HG02852 (cell line): ENCODE measurements around the gene ERCC6.

Experiments
- ATAC-seq: cut with Tn5 transposase; IDR thresholded peaks from one replicate; pipeline ENCODE4 v1.9.1; 2021; ENCODE audit warnings: mild to moderate bottlenecking, moderate library complexity; ENCODE audit not compliant: unreplicated experiment

ERCC6 gene

DNA sequence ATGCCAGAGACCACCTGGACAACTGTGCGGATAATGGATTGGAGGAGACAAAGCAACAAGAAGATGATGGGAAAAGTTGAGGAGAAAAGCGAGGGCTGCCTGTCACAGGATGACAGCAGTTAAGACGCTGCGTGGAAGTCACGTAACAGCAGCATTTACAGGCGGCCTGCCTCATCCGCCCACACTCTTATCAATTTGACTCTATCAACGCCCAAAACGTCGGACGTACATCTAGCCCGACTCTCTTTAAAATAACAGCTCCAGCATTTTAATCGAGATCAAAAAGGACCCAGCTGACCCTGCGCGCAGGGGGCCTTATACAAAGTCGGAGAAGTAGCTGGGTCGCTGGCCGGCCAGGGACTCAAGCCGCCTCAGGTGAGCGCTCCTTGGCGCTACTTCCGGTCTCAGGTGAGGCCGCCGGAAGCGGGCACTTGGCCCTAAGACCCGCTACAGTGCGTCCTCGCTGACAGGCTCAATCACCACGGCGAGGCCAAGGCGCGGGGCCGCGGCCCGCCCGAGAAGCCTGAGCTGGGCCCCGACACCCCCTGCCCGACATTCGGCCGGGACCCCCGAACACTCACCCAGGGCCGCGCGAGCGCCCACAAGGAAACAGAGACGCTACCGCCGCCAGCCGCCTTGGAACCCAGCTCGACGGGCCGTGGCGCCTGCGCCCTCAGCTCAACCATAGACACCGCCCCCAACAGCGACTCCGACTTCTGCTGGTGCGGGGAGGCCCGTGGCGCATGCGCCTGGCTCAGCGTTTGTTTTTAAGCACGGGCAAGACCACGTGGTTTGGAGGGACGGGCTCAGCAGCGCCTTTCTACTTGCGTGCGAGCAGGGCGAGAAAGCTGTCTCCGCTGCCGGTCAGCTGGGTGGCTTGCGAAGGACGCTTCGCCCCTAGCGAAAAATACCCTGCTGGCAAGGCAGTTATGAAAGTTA is at the start of gene ERCC6:
ERCC6 (minus strand) TSS at position 741 of the 939 bp plus-strand sequence.
- peak; percentile 78 for ATAC-seq

DNA sequence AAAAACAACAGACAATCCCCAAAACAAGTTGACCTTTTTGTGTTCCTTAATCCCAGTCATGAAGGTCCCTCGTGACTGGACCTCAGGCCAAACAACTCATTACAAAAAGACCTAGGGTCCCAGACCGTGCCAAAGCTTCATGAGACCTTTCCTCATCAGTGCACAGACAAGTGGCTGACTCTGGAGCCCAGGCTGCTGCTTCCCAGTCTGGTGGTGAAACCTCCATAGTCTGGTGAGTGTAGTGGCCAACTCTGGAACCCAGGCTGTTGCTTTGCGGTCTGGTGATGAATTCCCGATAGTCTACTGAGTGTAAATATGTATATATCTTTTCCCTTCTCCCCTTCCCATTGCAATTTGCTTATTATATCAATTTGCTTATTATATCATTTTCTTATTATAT is 49.1 kb upstream of the ERCC6 start:
- no peak for ATAC-seq

DNA sequence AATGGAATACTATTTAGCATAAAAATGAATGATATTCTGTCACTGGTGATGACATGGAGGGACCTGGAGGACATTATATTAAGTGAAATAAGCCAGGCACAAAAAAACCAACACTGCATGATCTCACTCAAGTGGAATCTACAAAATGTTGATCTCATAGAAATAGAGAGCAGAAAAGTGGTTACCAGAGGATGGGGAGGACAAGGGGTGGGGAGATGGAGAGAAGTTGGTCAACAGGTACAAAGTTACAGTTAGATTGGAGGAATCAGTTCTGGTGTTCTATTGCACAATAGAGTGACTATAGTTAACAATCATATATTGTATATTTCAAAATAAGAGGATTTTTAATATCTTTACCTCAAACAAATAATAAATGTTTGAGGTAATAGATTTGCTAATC is 46.5 kb upstream of the ERCC6 start:
- no peak for ATAC-seq

GRCh38 chr10:49579621-49580020 is 40.7 kb upstream of the ERCC6 start:
- no peak for ATAC-seq

DNA sequence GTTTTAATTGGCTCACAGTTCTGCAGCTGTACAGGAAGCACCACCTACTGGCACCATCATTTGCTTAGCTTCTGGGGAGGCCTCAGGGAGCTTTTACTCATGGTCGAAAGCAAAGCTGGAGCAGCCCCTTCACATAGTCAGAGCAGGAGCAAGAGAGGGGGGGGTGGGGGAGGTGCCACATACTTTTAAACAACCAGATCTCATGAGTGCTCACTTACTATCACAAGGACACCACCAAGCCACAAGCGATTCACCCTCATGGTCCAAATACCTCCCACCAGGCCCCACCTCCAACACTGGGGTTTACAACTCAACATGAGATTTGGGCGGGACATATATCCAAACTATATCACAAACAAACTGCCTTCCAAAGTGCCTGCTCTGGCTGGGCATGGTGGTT is 39.5 kb upstream of the ERCC6 start:
- ATAC-seq: no peak

DNA sequence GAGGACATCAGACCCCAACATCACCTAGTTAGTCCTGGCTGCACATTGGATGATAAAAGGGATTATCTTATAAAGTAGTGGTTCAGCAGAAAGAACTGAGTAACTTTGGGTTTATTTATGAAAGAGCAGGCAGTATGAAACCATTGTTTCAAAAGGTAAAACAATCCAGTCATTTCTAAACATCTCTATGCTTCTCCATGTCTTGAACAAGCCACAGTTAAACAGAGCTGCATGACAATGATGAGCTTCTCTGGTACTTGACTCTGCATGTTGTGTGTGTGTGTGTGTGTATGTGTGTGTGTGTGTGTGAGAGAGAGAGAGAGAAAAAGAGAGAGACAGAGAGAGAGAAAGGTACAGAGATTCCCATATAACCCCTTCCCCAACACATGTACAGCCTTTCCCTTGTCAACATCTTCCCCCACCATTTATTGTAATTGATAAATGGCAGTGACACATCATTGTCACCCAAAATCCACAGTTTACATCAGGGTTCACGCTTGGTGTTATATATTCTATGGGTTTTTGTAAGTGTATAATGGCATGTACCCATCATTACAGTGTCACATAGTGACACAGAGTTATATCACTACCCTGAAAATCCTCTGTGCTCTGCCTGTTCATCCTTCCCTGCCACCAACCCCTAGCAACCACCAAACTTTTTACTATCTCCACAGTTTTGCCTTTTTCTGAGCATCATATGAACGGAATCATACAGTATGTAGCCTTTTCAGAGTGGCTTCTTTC is 38.4 kb upstream of the ERCC6 start:
- ATAC-seq: peak; percentile 77

GRCh38 chr10:49575489-49576072 is 36.7 kb upstream of the ERCC6 start:
- ATAC-seq: no peak

GRCh38 chr10:49572594-49573114 is 33.7 kb upstream of the ERCC6 start:
- ATAC-seq: no peak

GRCh38 chr10:49571388-49571787 is 32.5 kb upstream of the ERCC6 start:
- no peak for ATAC-seq

DNA sequence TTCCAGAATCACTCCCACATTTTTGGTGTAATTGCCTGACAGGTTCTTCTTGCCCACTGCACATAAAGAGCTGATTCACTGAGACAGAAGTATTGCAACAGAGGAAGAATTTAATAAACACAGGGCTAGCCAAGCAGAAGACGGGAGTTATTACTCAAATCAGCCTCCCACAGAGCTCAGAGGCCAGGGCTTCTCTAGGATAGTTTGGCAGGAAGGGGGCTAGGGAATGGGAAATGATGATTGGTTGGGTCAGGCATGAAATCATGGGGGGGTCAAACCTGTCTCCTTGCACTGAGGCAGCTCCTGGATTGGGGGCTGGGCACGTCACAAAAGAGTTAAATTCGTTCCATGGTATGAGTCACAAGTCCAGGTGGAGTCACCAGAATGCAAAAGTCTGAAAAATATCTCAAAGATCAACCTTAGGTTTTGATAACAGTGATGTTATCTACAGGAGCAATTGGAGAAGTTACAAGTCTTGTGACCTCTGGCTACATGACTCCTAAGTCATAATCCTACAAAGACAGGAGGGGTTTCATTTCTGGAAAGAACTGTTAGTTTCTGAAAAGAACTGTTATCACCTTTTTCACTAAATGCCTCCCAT is 30.2 kb upstream of the ERCC6 start:
- ATAC-seq: no peak

- peak; percentile 80 for ATAC-seq
Observed at GRCh38 chr10:49568235-49568634, 29.3 kb upstream of the ERCC6 start.

- peak; percentile 11 for ATAC-seq
Observed at GRCh38 chr10:49567810-49568209, 28.9 kb upstream of the ERCC6 start.

DNA sequence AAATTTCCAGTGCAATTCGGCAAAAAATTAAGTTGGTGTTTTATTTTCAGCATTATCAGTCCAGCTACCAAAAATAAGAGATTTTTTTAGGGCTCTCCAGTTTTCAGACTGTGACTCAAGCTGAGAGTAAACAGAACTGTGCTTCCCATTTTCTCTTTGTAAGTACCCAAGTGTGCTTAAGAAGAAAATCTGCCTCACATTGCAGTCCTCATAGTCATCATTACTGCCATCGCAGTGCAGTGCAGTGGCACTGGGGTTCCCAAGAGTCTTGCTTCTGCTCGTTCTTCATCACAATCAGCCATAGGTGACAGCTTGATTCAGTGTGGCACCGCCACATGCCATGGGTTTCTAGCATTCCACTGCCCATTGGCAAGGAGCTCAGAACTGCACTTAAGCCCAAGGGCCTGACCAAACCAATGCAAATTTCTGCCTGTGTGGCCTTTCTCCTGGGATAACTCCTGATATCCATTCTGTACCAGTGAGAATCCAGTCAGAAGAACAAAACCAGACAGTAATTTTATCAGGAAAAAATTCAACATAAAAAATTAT is 25.6 kb upstream of the ERCC6 start:
- no peak for ATAC-seq

GRCh38 chr10:49562893-49563292 is 24.0 kb upstream of the ERCC6 start:
- ATAC-seq: no peak

- no peak for ATAC-seq
Observed at GRCh38 chr10:49560526-49560925, 21.6 kb upstream of the ERCC6 start.

DNA sequence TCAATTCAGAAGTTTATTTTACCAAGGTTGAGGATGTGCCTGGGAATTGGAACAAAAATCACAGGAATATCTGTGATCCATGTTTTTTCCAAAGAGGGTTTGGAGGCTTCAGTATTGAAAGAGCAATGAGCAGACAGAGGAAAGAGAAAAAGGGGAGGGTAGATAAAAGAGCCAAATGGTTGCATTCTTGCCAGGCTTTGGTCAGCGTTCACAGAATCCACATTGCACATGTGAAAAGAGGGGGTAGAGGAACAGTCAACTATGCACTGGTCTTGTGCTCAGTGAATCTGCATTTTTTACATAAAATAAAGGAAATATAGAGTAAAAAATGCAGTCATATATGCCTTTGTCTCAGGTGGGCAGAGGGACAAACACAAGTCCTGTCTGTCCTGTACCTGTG is 20.6 kb upstream of the ERCC6 start:
- ATAC-seq: no peak

GRCh38 chr10:49558190-49558589 is 19.3 kb upstream of the ERCC6 start:
- ATAC-seq: no peak

DNA sequence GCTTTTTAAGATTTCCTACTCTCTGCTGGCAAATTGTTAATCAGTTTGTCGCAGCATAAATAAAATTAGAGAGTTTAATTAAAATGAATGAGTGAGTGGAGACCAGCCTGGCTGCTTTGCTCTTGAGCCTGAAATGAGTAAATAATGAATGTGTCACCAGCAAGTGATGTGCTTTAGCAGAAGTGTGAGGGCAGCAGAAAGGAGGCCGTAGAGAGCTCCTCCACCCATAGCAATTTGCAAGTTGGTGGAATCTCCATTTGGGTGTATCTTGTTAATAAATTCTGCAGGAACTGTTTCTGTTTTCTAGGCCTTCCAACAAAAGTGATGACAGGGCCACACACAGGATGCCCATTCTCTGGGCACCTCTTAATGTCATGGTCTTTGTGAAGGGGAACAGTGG is 18.8 kb upstream of the ERCC6 start:
- ATAC-seq: no peak

GRCh38 chr10:49556723-49557122 is 17.8 kb upstream of the ERCC6 start:
- no peak for ATAC-seq

DNA sequence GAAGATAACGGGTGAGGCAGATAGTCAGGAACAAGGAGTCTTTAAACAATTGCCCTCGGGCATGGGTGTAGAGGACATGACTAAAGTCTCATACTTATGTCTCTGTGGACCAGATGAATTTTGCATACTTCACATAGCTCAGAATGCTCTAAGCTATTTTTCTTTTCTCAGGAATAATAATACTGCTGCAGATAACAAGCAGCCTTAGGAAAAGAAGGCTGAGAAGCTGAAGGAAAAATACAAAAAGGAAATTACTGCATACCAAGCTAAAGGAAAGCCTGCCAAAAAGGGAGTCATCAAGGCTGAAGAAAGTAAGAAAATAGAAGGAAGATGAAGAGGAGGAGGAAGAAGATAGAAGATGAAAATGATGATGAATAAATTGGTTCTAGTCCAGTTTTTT is 13.4 kb upstream of the ERCC6 start:
- ATAC-seq: no peak

- no peak for ATAC-seq
Observed at GRCh38 chr10:49550563-49550962, 11.6 kb upstream of the ERCC6 start.
